H1 (cell line): Measurements from ENCODE around the gene TPO. TPM values are rescaled to one million over a fixed set of nuclear protein-coding genes. Genes with fewer than 3 reads are reported as not detected.

ENCODE experiments used
- polyA plus RNA-seq, 7 experiments: library from polyadenylated mRNA; depleted of rRNA in 3 of 7; stranded (reverse) in 5 of 7; unstranded in 2 of 7; fragments of >200 nt in 5 of 7; fragments of 200-250 nt in 2 of 7; gene quantifications; 1 replicate in 5 of 7; 2 replicates in 1 of 7; 4 replicates in 1 of 7; pipeline versions ENCODE4 v1.2.1 to v1.2.3, GENCODE V29; 2011 to 2013; ENCODE audit warnings: missing spikeins in 2 of 7, mixed read lengths in 2 of 7
- total RNA-seq: library from RNA; stranded (reverse); fragmentation: NEBNext Ultra II Directional; extraction: Animal tissue kit (Norgen Biotek cat#: 25700); gene quantifications from 2 replicates; pipeline ENCODE4 v1.2.1, GENCODE V29; 2021
- TF ChIP-seq, protein P1 (sequence below): fragments of 300-600 bp; sonication (generic); IDR thresholded peaks from 2 replicates; pipeline ENCODE4 v1.7.1; 2012; ENCODE audit warnings: low read length, moderate library complexity, mild to moderate bottlenecking, inconsistent platforms; ENCODE audit not compliant: insufficient replicate concordance

The TPO gene
- total and polyA plus RNA-seq, 2 of the 8 experiments (the other 6 are each of a cell fraction or from before 2014, with no cell fraction given): not detected

- TF ChIP-seq, protein P1, sequence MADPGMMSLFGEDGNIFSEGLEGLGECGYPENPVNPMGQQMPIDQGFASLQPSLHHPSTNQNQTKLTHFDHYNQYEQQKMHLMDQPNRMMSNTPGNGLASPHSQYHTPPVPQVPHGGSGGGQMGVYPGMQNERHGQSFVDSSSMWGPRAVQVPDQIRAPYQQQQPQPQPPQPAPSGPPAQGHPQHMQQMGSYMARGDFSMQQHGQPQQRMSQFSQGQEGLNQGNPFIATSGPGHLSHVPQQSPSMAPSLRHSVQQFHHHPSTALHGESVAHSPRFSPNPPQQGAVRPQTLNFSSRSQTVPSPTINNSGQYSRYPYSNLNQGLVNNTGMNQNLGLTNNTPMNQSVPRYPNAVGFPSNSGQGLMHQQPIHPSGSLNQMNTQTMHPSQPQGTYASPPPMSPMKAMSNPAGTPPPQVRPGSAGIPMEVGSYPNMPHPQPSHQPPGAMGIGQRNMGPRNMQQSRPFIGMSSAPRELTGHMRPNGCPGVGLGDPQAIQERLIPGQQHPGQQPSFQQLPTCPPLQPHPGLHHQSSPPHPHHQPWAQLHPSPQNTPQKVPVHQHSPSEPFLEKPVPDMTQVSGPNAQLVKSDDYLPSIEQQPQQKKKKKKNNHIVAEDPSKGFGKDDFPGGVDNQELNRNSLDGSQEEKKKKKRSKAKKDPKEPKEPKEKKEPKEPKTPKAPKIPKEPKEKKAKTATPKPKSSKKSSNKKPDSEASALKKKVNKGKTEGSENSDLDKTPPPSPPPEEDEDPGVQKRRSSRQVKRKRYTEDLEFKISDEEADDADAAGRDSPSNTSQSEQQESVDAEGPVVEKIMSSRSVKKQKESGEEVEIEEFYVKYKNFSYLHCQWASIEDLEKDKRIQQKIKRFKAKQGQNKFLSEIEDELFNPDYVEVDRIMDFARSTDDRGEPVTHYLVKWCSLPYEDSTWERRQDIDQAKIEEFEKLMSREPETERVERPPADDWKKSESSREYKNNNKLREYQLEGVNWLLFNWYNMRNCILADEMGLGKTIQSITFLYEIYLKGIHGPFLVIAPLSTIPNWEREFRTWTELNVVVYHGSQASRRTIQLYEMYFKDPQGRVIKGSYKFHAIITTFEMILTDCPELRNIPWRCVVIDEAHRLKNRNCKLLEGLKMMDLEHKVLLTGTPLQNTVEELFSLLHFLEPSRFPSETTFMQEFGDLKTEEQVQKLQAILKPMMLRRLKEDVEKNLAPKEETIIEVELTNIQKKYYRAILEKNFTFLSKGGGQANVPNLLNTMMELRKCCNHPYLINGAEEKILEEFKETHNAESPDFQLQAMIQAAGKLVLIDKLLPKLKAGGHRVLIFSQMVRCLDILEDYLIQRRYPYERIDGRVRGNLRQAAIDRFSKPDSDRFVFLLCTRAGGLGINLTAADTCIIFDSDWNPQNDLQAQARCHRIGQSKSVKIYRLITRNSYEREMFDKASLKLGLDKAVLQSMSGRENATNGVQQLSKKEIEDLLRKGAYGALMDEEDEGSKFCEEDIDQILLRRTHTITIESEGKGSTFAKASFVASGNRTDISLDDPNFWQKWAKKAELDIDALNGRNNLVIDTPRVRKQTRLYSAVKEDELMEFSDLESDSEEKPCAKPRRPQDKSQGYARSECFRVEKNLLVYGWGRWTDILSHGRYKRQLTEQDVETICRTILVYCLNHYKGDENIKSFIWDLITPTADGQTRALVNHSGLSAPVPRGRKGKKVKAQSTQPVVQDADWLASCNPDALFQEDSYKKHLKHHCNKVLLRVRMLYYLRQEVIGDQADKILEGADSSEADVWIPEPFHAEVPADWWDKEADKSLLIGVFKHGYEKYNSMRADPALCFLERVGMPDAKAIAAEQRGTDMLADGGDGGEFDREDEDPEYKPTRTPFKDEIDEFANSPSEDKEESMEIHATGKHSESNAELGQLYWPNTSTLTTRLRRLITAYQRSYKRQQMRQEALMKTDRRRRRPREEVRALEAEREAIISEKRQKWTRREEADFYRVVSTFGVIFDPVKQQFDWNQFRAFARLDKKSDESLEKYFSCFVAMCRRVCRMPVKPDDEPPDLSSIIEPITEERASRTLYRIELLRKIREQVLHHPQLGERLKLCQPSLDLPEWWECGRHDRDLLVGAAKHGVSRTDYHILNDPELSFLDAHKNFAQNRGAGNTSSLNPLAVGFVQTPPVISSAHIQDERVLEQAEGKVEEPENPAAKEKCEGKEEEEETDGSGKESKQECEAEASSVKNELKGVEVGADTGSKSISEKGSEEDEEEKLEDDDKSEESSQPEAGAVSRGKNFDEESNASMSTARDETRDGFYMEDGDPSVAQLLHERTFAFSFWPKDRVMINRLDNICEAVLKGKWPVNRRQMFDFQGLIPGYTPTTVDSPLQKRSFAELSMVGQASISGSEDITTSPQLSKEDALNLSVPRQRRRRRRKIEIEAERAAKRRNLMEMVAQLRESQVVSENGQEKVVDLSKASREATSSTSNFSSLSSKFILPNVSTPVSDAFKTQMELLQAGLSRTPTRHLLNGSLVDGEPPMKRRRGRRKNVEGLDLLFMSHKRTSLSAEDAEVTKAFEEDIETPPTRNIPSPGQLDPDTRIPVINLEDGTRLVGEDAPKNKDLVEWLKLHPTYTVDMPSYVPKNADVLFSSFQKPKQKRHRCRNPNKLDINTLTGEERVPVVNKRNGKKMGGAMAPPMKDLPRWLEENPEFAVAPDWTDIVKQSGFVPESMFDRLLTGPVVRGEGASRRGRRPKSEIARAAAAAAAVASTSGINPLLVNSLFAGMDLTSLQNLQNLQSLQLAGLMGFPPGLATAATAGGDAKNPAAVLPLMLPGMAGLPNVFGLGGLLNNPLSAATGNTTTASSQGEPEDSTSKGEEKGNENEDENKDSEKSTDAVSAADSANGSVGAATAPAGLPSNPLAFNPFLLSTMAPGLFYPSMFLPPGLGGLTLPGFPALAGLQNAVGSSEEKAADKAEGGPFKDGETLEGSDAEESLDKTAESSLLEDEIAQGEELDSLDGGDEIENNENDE: no peak
Observed at GRCh38 chr2:1518331-1518803, 105.1 kb downstream of the TPO start (continued).
